A549 (cell line): Measurements from ENCODE around the gene FGR. TPM values are rescaled to one million over a fixed set of nuclear protein-coding genes. Genes with fewer than 3 reads are reported as not detected.

ENCODE experiments used
- ATAC-seq, 2 experiments: fragments of 200-7000 bp in 1 of 2; fragments of >200 bp in 1 of 2; cut with Nextera tagmentation in 1 of 2; cut with Tn5 transposase in 1 of 2; 3 replicates each; pipeline versions ENCODE4 v1.8.0 to v1.9.1; 2018 to 2020; ENCODE audit warnings: mild to moderate bottlenecking in 1 of 2, moderate library complexity in 1 of 2
- CTCF ChIA-PET: fragments of 300-600 bp; sonication (Branson Sonifier 250); formaldehyde crosslinking; extraction: SDS; loops from one replicate; lab custom pipeline; 2021; ENCODE audit warnings: antibody characterized with exemption, inconsistent platforms; lab: Yijun Ruan, JAX
- POLR2A ChIA-PET: fragments of 350-600 bp; formaldehyde crosslinking; extraction: SDS; loops from one replicate; lab custom pipeline; 2021; ENCODE audit warnings: antibody characterized with exemption, inconsistent platforms; lab: Yijun Ruan, JAX
- DNase-seq, 2 experiments: peaks; one replicate each; pipeline versions ENCODE4 v3.0.0 to v3.0.0-alpha.2; 2011 to 2016; ENCODE audit warnings: low read depth in 1 of 2, low spot score in 1 of 2
- FAIRE-seq: peaks from 2 replicates; lab custom pipeline; 2011; peaks lifted over from hg19 to GRCh38; lab: Jason Lieb, UNC
- H3K27ac ChIP-seq, 2 experiments: fragments of >200 bp; sonication (Bioruptor Twin); formaldehyde crosslinking; 3 replicates each; pipeline ENCODE4 v1.5.1; 2016 to 2017
- H3K4me1 ChIP-seq: fragments of >200 bp; sonication (Bioruptor Twin); formaldehyde crosslinking; 3 replicates; pipeline ENCODE4 v1.6.1; 2016
- H3K4me2 ChIP-seq: fragments of >200 bp; sonication (Bioruptor Twin); formaldehyde crosslinking; 3 replicates; pipeline ENCODE4 v1.6.1; 2016
- H3K4me3 ChIP-seq: fragments of >200 bp; sonication (Bioruptor Twin); formaldehyde crosslinking; 3 replicates; pipeline ENCODE4 v1.5.1; 2016
- H3K9me3 ChIP-seq: fragments of >200 bp; sonication (Bioruptor Twin); formaldehyde crosslinking; 3 replicates; pipeline ENCODE4 v1.6.1; 2016
- BCL3 ChIP-seq: fragments of >200 bp; sonication (Bioruptor Twin); formaldehyde crosslinking; IDR thresholded peaks from 3 replicates; pipeline ENCODE4 v1.6.1; 2016
- CEBPB ChIP-seq, 2 experiments: fragments of >200 bp in 1 of 2; sonication (Bioruptor Twin) in 1 of 2; formaldehyde crosslinking in 1 of 2; IDR thresholded peaks; 2 replicates each; pipeline ENCODE4 v1.6.1; 2012 to 2016
- CHD4 ChIP-seq: fragments of 200-600 bp; sonication (generic); IDR thresholded peaks from 2 replicates; pipeline ENCODE4 v1.6.1; 2016; ENCODE audit warnings: antibody characterized with exemption, mild to moderate bottlenecking, borderline replicate concordance
- ELK1 ChIP-seq: fragments of 150-350 bp; IDR thresholded peaks from 2 replicates; pipeline ENCODE4 v1.6.1; 2014; ENCODE audit warnings: low read depth, mild to moderate bottlenecking, low read length
- FOXS1 ChIP-seq: fragments of 250-450 bp; sonication (Bioruptor Pico); IDR thresholded peaks from 2 replicates; pipeline ENCODE4 v1.5.0; 2020; ENCODE audit warnings: mild to moderate bottlenecking, moderate library complexity
- GATA3 ChIP-seq: IDR thresholded peaks from 2 replicates; pipeline ENCODE4 v1.6.1; 2012; ENCODE audit warnings: borderline replicate concordance
- HDAC2 ChIP-seq: fragments of 200-600 bp; sonication (generic); IDR thresholded peaks from 2 replicates; pipeline ENCODE4 v1.6.1; 2016
- HEYL ChIP-seq: fragments of 250-450 bp; sonication (Bioruptor Pico); IDR thresholded peaks from 2 replicates; pipeline ENCODE4 v1.8.0; 2021; ENCODE audit warnings: mild to moderate bottlenecking, moderate library complexity
- HOXA7 ChIP-seq: fragments of 250-450 bp; sonication (Bioruptor Pico); IDR thresholded peaks from 2 replicates; pipeline ENCODE4 v1.5.0; 2020; ENCODE audit warnings: mild to moderate bottlenecking, moderate library complexity
- HOXB13 ChIP-seq: fragments of 250-450 bp; sonication (Bioruptor Pico); IDR thresholded peaks from 2 replicates; pipeline ENCODE4 v1.5.0; 2020; ENCODE audit warnings: low read depth, mild to moderate bottlenecking, moderate library complexity
- JUNB ChIP-seq: fragments of >200 bp; sonication (Bioruptor Twin); formaldehyde crosslinking; IDR thresholded peaks from 2 replicates; pipeline ENCODE4 v1.6.1; 2016
- KDM5A ChIP-seq: fragments of 200-600 bp; sonication (generic); IDR thresholded peaks from 2 replicates; pipeline ENCODE4 v1.6.1; 2016; ENCODE audit warnings: antibody characterized with exemption, mild to moderate bottlenecking
- MAX ChIP-seq: IDR thresholded peaks from 2 replicates; pipeline ENCODE4 v1.6.1; 2012
- MYC ChIP-seq: IDR thresholded peaks from 2 replicates; pipeline ENCODE4 v1.6.1; 2012; ENCODE audit warnings: mild to moderate bottlenecking, inconsistent platforms, low read length, improper control_type of control experiment, borderline replicate concordance
- NFE2L2 ChIP-seq: fragments of 150-350 bp; conservative IDR thresholded peaks from 2 replicates; pipeline ENCODE4 v1.6.1; 2014; ENCODE audit warnings: low read length
- RAD21 ChIP-seq, 2 experiments: fragments of >200 bp in 1 of 2; sonication (Bioruptor Twin) in 1 of 2; formaldehyde crosslinking in 1 of 2; IDR thresholded peaks in 1 of 2; conservative IDR thresholded peaks in 1 of 2; 2 replicates in 1 of 2; 3 replicates in 1 of 2; pipeline ENCODE4 v1.6.1; 2012 to 2018; ENCODE audit warnings: inconsistent platforms in 1 of 2
- TFCP2L1 ChIP-seq: fragments of 250-450 bp; sonication (Bioruptor Pico); IDR thresholded peaks from 2 replicates; pipeline ENCODE4 v1.5.0; 2021; ENCODE audit warnings: mild to moderate bottlenecking
- USF2 ChIP-seq: fragments of 450-650 bp; IDR thresholded peaks from 2 replicates; pipeline ENCODE4 v1.6.1; 2014; ENCODE audit warnings: antibody characterized with exemption
- ZFP36 ChIP-seq: fragments of 450-650 bp; IDR thresholded peaks from 2 replicates; pipeline ENCODE4 v1.6.1; 2014; ENCODE audit warnings: borderline replicate concordance; ENCODE audit not compliant: partially characterized antibody
- ZNF302 ChIP-seq: fragments of 250-450 bp; sonication (Bioruptor Pico); IDR thresholded peaks from 2 replicates; pipeline ENCODE4 v1.9.0; 2021; ENCODE audit warnings: inconsistent platforms, mild to moderate bottlenecking, moderate library complexity
- WGBS: methylation state at CpG from one replicate; pipeline ENCODE4 v1.1.6; 2017; ENCODE audit errors: missing lambda C conversion rate; 5-methylcytosine and 5-hydroxymethylcytosine counted together
- polyA plus RNA-seq, 4 experiments: library from polyadenylated mRNA; depleted of rRNA in 3 of 4; stranded (reverse); fragments of >200 nt; fragmentation: RNase III in 1 of 4; extraction: RNeasy Plus Mini Kit Qiagen cat#74134 plus additional on column Dnase treatment in 1 of 4; gene quantifications; 2 replicates in 3 of 4; 3 replicates in 1 of 4; pipeline ENCODE4 v1.2.3, GENCODE V29; 2011 to 2017

Gene FGR
- polyA plus RNA-seq, 2 of the 4 experiments (the other 2 are of a cell fraction), result not detected

DNA sequence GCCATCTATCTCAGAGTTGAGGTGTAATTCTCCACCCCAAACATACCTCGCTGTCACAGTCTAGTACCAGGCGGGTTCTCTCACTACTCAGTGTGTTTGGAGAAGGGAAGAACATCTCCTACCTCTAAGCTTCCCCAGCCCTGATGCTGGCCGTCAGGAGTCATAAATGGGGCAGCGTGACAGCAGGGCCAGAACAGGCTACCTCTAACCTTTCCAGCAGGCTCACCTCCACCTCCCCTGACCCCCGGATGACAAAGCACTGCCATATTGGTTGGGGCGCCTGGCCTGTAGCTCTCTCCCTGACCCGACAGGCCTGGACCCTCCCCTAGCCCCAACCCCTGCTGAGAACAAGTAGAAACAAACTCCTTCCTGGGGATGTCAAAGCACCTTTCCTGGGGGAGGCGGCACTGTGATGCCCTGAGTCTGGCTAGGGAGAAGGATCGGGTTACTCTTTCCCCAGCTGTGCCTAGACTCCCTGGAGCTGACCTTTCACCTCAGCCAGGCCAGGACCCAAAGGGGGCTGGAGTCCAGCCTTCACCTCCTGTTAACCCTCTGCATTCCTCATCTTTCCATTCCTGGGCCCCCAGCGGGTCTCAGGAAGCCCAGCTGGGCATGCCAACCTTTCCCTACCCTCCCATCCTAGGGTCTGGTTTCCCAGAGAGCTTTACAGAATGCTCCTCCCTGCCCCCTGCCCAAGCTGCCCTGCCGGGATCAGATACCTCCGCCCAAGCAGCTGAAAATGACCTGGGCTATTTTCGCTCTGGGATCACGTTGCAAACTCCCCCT lies 65.3 kb downstream of the FGR start:
- no peak overlapping the region for H3K4me3 ChIP-seq
- H3K9me3 ChIP-seq, result no peaks in the 10 kb centered on the region
- peaks cover 94% of the 10 kb centered on the region for H3K4me1 ChIP-seq
- DNase-seq (no peak), ATAC-seq (no peak), FAIRE-seq (no peak)
- ChIA-PET CTCF (interaction anchor here (1.0 to 18.5 kb wide), 10 partner anchors 11 to 174 kb away, joined by 3 to 314 read pairs (median 4); partner anchors contain the start of gene AHDC1), POLR2A (no interaction called here)
- peak overlapping the region; percentile 61 to 72; a peak in 5 of 6 replicates for H3K27ac ChIP-seq
- 78% methylated on average over 12 of the region's 14 CpGs for WGBS
- peak overlapping the region; percentile 85; the same call in 1 of the 3 replicates for H3K4me2 ChIP-seq
- TF ChIP-seq TFCP2L1 (CRISPR knock-in tag), result no peak
- TF ChIP-seq MAX, result no peak
- no peak for TF ChIP-seq USF2
- TF ChIP-seq HEYL, result no peak
- TF ChIP-seq CEBPB (IDR thresholded peaks at IDR 0.05), result no peak
- TF ChIP-seq BCL3, result no peak
- TF ChIP-seq MYC, result no peak
- no peak for TF ChIP-seq ZFP36
- no peak for TF ChIP-seq NFE2L2
- no peak for TF ChIP-seq CHD4
- no peak for TF ChIP-seq HDAC2
- no peak for TF ChIP-seq GATA3
- TF ChIP-seq FOXS1, result no peak

DNA sequence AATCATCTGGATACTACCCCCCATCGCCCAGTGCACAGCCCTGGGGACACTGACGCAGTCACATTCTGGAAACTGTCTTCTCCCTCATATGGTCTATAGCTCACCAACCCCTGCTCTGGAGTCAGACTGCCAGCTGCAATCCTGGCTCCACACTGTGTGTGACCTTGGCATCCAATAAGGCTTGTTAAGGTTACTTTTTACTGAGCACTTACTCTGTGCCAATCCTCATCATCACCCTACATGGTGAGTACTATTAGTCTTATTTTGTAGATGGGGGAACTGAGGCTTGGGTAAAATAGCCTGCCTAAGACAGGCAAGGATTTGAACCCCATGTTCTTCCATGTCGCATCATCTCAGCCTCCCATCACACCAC lies 65.9 kb downstream of the FGR start:
- Histone ChIP-seq H3K4me1 (peaks cover 94% of the 10 kb centered on the region), H3K9me3 (no peaks in the 10 kb centered on the region), H3K4me3 (peak overlapping the region; percentile 44; the same call in 2 of the 3 replicates), H3K27ac (peak overlapping the region; percentile 72 to 82), H3K4me2 (peak overlapping the region; percentile 85)
- CTCF ChIA-PET, result interaction anchor here (0.6 to 18.5 kb wide), 22 partner anchors 7 to 174 kb away, joined by 3 to 314 read pairs (median 4); partner anchors contain the start of gene AHDC1
- TF ChIP-seq ZNF302 (no peak), ELK1 (no peak), RAD21 (conservative IDR thresholded peaks at IDR 0.05 in 1 of 2, IDR thresholded peaks at IDR 0.05 in 1 of 2) (no peak), ZFP36 (no peak), JUNB (no peak), HEYL (no peak), HOXA7 (no peak), FOXS1 (no peak), KDM5A (no peak), HDAC2 (no peak), BCL3 (no peak), HOXB13 (no peak)
- POLR2A ChIA-PET, result no interaction called here
- ATAC-seq, result peak; percentile 12 to 15; a peak in 3 of 6 replicates
- WGBS, result 100% methylated on average over 3 of the region's 3 CpGs
- FAIRE-seq, result no peak
- DNase-seq, result no peak
